Nephron (organoid): ENCODE results near the gene ABHD11.

Source experiments
- H3K27ac Mint-ChIP-seq, 3 experiments: 2 replicates each; pipeline ENCODE4 v1.8.0; 2020; ENCODE audit warnings: mixed read lengths in 3 of 3, mild to moderate bottlenecking in 2 of 3, moderate library complexity in 1 of 3
- H3K27me3 Mint-ChIP-seq: 2 replicates; pipeline ENCODE4 v1.8.0; 2021; ENCODE audit warnings: low read depth, mild to moderate bottlenecking, moderate library complexity, mixed read lengths
- H3K36me3 Mint-ChIP-seq: 2 replicates; pipeline ENCODE4 v1.8.0; 2020; ENCODE audit warnings: low read depth, mixed read lengths
- H3K4me1 Mint-ChIP-seq: 2 replicates; pipeline ENCODE4 v1.8.0; 2020; ENCODE audit warnings: mixed read lengths
- H3K4me3 Mint-ChIP-seq, 3 experiments: 2 replicates each; pipeline ENCODE4 v1.8.0; 2020; ENCODE audit warnings: mild to moderate bottlenecking in 3 of 3, mixed read lengths in 3 of 3, moderate library complexity in 2 of 3
- H3K9me3 Mint-ChIP-seq: 2 replicates; pipeline ENCODE4 v1.8.0; 2020; ENCODE audit warnings: mixed read lengths
- TF ChIP-seq, protein P1 (sequence below), 3 experiments: fragments of 200-600 bp; sonication (generic); IDR thresholded peaks; one replicate each; pipeline ENCODE4 v1.5.0; 2021; ENCODE audit warnings: antibody characterized with exemption in 3 of 3; ENCODE audit not compliant: unreplicated experiment in 3 of 3

ABHD11 gene

DNA sequence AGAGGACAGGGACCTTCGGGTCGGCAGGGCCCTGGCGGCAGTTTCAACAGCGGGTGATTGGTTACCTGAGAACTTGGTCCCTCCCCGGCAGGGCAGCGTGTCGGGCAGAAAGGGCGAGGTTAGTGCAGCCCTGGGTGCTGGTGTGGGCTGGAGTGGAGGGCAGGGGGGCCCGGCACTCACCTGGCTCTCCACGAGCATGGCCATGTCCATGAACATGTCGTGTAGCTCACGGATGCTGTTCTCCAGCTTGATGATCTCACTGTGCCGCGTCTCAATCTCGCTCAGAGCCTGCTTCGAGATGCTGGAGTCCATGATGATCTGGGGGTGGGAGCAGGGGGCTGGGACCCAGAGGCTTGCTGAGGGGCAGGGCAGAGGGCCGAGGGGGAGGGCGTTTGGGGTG, 35.9 kb downstream of the ABHD11 start:
- peaks cover 40% of the 10 kb centered on the region for H3K4me1 Mint-ChIP-seq
- peaks cover 15% of the 10 kb centered on the region for H3K36me3 Mint-ChIP-seq
- H3K27ac Mint-ChIP-seq: peak overlapping the region in 1 of 3 experiments; percentile 6
- H3K27me3 Mint-ChIP-seq: no peaks in the 10 kb centered on the region
- H3K4me3 Mint-ChIP-seq: no peak overlapping the region
- TF ChIP-seq, protein P1, sequence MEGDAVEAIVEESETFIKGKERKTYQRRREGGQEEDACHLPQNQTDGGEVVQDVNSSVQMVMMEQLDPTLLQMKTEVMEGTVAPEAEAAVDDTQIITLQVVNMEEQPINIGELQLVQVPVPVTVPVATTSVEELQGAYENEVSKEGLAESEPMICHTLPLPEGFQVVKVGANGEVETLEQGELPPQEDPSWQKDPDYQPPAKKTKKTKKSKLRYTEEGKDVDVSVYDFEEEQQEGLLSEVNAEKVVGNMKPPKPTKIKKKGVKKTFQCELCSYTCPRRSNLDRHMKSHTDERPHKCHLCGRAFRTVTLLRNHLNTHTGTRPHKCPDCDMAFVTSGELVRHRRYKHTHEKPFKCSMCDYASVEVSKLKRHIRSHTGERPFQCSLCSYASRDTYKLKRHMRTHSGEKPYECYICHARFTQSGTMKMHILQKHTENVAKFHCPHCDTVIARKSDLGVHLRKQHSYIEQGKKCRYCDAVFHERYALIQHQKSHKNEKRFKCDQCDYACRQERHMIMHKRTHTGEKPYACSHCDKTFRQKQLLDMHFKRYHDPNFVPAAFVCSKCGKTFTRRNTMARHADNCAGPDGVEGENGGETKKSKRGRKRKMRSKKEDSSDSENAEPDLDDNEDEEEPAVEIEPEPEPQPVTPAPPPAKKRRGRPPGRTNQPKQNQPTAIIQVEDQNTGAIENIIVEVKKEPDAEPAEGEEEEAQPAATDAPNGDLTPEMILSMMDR (IDR thresholded peaks at IDR 0.05; ENCODE audit: unreplicated experiment in 3 of 3): no peak
- H3K9me3 Mint-ChIP-seq: no peaks in the 10 kb centered on the region

DNA sequence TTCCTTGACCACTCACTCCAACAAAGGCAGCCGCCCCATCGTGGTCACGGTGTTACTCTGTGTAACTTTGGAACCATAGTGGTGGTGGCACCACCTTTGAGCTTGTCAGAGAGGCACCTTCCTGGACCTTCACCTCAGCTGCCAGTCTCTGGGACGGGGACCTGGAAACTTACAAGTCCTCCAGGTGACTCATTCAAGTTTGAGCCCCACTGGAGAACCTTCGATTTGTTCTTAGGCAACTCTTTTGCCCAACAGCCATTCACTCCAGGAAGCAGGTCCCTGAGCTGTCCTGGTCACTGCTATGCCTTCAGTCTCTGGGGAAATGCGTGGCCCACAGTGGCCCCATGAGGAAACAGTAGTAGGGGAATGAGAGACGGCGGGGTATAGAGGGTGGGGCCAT, 36.4 kb downstream of the ABHD11 start:
- TF ChIP-seq, protein P1 (IDR thresholded peaks at IDR 0.05; ENCODE audit: unreplicated experiment in 3 of 3): no peak
- H3K27ac Mint-ChIP-seq: peak overlapping the region in 2 of 3 experiments; percentile 6 to 48
- H3K36me3 Mint-ChIP-seq: peaks cover 18% of the 10 kb centered on the region
- no peaks in the 10 kb centered on the region for H3K9me3 Mint-ChIP-seq
- no peaks in the 10 kb centered on the region for H3K27me3 Mint-ChIP-seq
- peaks cover 40% of the 10 kb centered on the region for H3K4me1 Mint-ChIP-seq
- no peak overlapping the region for H3K4me3 Mint-ChIP-seq

DNA sequence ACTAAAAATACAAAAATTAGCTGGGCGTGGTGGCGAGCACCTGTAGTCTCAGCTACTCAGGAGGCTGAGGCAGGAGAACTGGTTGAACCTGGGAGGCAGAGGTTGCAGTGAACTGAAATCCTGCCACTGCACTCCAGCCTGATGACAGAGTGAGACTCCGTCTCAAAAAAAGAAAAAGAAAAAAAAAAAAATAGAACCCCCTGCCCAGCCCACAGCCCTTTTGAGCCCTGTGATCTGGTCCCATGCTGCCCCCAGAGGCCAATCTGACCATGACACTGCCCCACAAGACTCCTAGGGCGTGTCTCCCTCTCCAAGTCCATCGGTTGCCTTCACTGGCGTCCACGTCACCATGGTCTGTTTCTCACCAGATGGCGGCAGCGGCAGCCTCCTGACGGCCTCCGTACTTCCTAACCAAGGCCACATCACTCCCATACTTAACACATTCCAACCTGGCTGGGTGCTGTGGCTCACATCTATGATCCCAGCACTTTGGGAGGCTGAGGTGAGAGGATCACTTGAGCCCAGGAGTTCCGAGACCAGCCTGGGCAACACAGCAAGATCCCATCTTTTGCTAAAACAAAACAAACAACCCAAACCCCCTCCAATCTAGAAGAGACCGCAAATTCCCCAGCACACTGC, 37.1 kb downstream of the ABHD11 start:
- TF ChIP-seq, protein P1 (IDR thresholded peaks at IDR 0.05; ENCODE audit: unreplicated experiment in 3 of 3): peak; percentile 47 to 63 (median 56)
- Mint-ChIP-seq H3K4me3 (no peak overlapping the region), H3K36me3 (peaks cover 26% of the 10 kb centered on the region), H3K4me1 (peaks cover 35% of the 10 kb centered on the region), H3K27ac (peak overlapping the region; percentile 6 to 56 (median 48)), H3K9me3 (no peaks in the 10 kb centered on the region), H3K27me3 (no peaks in the 10 kb centered on the region)

DNA sequence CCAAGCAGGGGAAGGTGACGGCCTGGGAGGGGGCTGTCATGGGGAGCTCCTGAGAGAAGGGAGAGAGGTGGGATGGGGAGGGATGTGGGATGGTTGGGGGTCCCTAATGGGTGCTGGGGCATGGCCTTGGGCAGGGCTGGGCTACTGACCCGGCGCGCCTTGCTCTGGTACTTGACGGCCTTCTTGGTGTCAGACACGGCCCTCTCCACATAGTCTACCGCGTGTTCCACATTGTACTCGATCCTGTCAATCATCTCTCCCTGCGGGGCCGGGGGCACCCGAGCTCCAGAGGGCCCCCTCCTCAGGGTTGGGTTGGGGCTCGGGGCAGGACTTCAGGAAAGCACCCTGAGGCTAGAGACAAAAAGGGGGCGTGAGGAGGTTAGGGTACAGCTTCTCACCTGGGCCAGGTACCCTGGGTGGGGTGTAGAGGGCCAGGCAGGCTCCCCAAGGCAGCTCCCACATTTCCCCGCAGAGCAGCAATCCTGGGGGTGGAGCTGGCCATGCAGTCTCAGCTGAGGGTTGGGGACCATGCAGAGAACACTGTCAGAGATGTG, 37.9 kb downstream of the ABHD11 start:
- Mint-ChIP-seq H3K27me3 (no peaks in the 10 kb centered on the region), H3K4me1 (peaks cover 30% of the 10 kb centered on the region), H3K36me3 (peaks cover 28% of the 10 kb centered on the region), H3K9me3 (no peaks in the 10 kb centered on the region), H3K27ac (no peak overlapping the region), H3K4me3 (no peak overlapping the region)
- TF ChIP-seq, protein P1 (IDR thresholded peaks at IDR 0.05; ENCODE audit: unreplicated experiment in 3 of 3): no peak

DNA sequence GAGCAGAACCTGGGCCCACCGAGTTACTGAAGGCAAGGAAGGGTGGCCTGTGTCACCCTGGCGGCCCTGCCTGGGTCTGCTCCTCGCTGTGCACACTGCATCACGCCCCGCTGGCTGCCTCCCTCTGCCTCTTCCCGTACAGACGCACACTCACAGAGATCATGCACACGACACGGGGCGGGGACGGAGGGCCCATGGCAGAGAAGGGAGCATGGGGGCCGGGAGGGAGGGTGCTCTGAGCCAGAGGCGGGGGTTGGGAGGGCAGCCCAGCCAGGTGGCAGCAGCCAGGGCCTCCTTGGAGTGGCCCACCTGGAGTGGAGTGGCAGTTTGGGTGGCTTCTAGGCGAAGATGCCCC, 38.6 kb downstream of the ABHD11 start:
- peaks cover 32% of the 10 kb centered on the region for H3K36me3 Mint-ChIP-seq
- no peak overlapping the region for H3K27ac Mint-ChIP-seq

More for the DNA sequence above, 38.6 kb downstream of the ABHD11 start:
- TF ChIP-seq, protein P1 (IDR thresholded peaks at IDR 0.05; ENCODE audit: unreplicated experiment in 3 of 3): no peak
- no peaks in the 10 kb centered on the region for H3K27me3 Mint-ChIP-seq
- peaks cover 24% of the 10 kb centered on the region for H3K4me1 Mint-ChIP-seq
- H3K9me3 Mint-ChIP-seq: no peaks in the 10 kb centered on the region
- H3K4me3 Mint-ChIP-seq: no peak overlapping the region
